IMR-90 (cell line): ENCODE measurements around the gene NPY1R. TPM values are rescaled to one million over a fixed set of nuclear protein-coding genes. Genes with fewer than 3 reads are reported as not detected.

Experiments used
- ATAC-seq: fragments of 200-7000 bp; cut with Tn5 transposase; 2 replicates; pipeline ENCODE4 v1.9.1; 2020; ENCODE audit warnings: low read depth, mild to moderate bottlenecking, moderate library complexity
- BruUV-seq: library from RNA; stranded (reverse); fragments of 400-500 nt; replicated peaks from 2 replicates; lab custom pipeline; 2021; lab: Mats Ljungman, UMichigan
- CTCF ChIA-PET: fragments of 300-600 bp; formaldehyde crosslinking; extraction: SDS; loops from one replicate; lab custom pipeline; 2021; ENCODE audit warnings: antibody characterized with exemption; lab: Yijun Ruan, JAX
- POLR2A ChIA-PET: fragments of 300-600 bp; sonication (Branson Sonifier 250); formaldehyde crosslinking; loops from one replicate; lab custom pipeline; 2022; ENCODE audit warnings: antibody characterized with exemption; ENCODE audit not compliant: unreplicated experiment; lab: Charles Lee
- DNase-seq: peaks from one replicate; pipeline ENCODE4 v3.0.0; 2013
- H2AFZ ChIP-seq: replicated peaks from 2 replicates; pipeline ENCODE3; 2013; ENCODE audit warnings: low read length, mild to moderate bottlenecking; ENCODE audit not compliant: poor library complexity
- H2AK5ac ChIP-seq: 2 replicates; pipeline ENCODE4 v1.6.1; 2013; ENCODE audit warnings: low read depth, low read length, inconsistent platforms
- H2AK9ac ChIP-seq: replicated peaks from 2 replicates; pipeline ENCODE3; 2013; ENCODE audit warnings: mild to moderate bottlenecking, low read depth, low read length, moderate library complexity; ENCODE audit not compliant: poor library complexity
- H2BK120ac ChIP-seq: 2 replicates; pipeline ENCODE4 v1.6.1; 2013; ENCODE audit warnings: low read depth, low read length, inconsistent platforms
- H2BK15ac ChIP-seq: 3 replicates; pipeline ENCODE4 v1.6.1; 2013; ENCODE audit warnings: low read depth, low read length, inconsistent platforms
- H2BK20ac ChIP-seq: 2 replicates; pipeline ENCODE4 v1.6.1; 2013; ENCODE audit warnings: low read depth, mild to moderate bottlenecking, inconsistent platforms, low read length, moderate library complexity
- H2BK5ac ChIP-seq: 2 replicates; pipeline ENCODE4 v1.6.1; 2013; ENCODE audit warnings: mild to moderate bottlenecking, low read depth, low read length, inconsistent platforms; ENCODE audit not compliant: poor library complexity, severe bottlenecking
- H3K14ac ChIP-seq: replicated peaks from 2 replicates; pipeline ENCODE4 v1.6.1; 2013; ENCODE audit warnings: low read depth, low read length, inconsistent platforms
- H3K18ac ChIP-seq: 2 replicates; pipeline ENCODE4 v1.6.1; 2013; ENCODE audit warnings: low read depth, low read length, control low read depth
- H3K23ac ChIP-seq: 2 replicates; pipeline ENCODE4 v1.6.1; 2013; ENCODE audit warnings: low read depth, low read length, inconsistent platforms
- H3K27ac ChIP-seq: 2 replicates; pipeline ENCODE4 v1.5.1; 2013; ENCODE audit warnings: mild to moderate bottlenecking, control low read depth, low read length; ENCODE audit not compliant: insufficient read depth
- H3K27me3 ChIP-seq: 2 replicates; pipeline ENCODE4 v1.6.1; 2013; ENCODE audit warnings: low read length; ENCODE audit not compliant: control insufficient read depth, insufficient read depth
- H3K36me3 ChIP-seq: 2 replicates; pipeline ENCODE4 v1.6.1; 2013; ENCODE audit warnings: low read length, mixed read lengths; ENCODE audit not compliant: control insufficient read depth, insufficient read depth
- H3K4ac ChIP-seq: 2 replicates; pipeline ENCODE4 v1.6.1; 2013; ENCODE audit warnings: low read depth, low read length, inconsistent platforms
- H3K4me1 ChIP-seq: 2 replicates; pipeline ENCODE4 v1.6.1; 2013; ENCODE audit warnings: low read length, mixed read lengths; ENCODE audit not compliant: control insufficient read depth, insufficient read depth
- H3K4me2 ChIP-seq: 2 replicates; pipeline ENCODE4 v1.6.1; 2013; ENCODE audit warnings: low read depth, mild to moderate bottlenecking, control low read depth, low read length, moderate library complexity
- H3K4me3 ChIP-seq: 2 replicates; pipeline ENCODE4 v1.5.1; 2013; ENCODE audit warnings: low read depth, mild to moderate bottlenecking, control low read depth, low read length, moderate library complexity; ENCODE audit not compliant: insufficient read depth
- H3K56ac ChIP-seq: 2 replicates; pipeline ENCODE4 v1.6.1; 2013; ENCODE audit warnings: low read length, inconsistent platforms; ENCODE audit not compliant: insufficient read depth; ENCODE audit errors: extremely low read depth
- H3K79me1 ChIP-seq, 2 experiments: 2 replicates each; pipeline ENCODE4 v1.6.1; 2013; ENCODE audit warnings: low read length in 2 of 2, inconsistent platforms in 1 of 2, low read depth in 1 of 2
- H3K9ac ChIP-seq: 2 replicates; pipeline ENCODE4 v1.6.1; 2013; ENCODE audit warnings: low read depth, low read length, control low read depth
- H3K9me1 ChIP-seq: 2 replicates; pipeline ENCODE4 v1.6.1; 2013; ENCODE audit warnings: low read length, inconsistent platforms; ENCODE audit not compliant: insufficient read depth
- H3K9me3 ChIP-seq: 2 replicates; pipeline ENCODE4 v1.6.1; 2013; ENCODE audit warnings: low read length; ENCODE audit not compliant: control insufficient read depth, insufficient read depth
- H4K20me1 ChIP-seq: 2 replicates; pipeline ENCODE4 v1.6.1; 2013; ENCODE audit warnings: low read length, inconsistent platforms; ENCODE audit not compliant: insufficient read depth
- H4K5ac ChIP-seq: 2 replicates; pipeline ENCODE4 v1.6.1; 2013; ENCODE audit warnings: mild to moderate bottlenecking, low read depth, low read length, control low read depth
- H4K8ac ChIP-seq, 2 experiments: 2 replicates each; pipeline ENCODE4 v1.6.1; 2013; ENCODE audit warnings: low read depth in 2 of 2, low read length in 2 of 2, control low read depth in 1 of 2, inconsistent platforms in 1 of 2
- H4K91ac ChIP-seq: 2 replicates; pipeline ENCODE4 v1.6.1; 2013; ENCODE audit warnings: low read depth, low read length, inconsistent platforms; ENCODE audit not compliant: insufficient read depth
- BHLHE40 ChIP-seq: fragments of 150-350 bp; IDR thresholded peaks from 2 replicates; pipeline ENCODE4 v1.6.1; 2016; ENCODE audit warnings: mild to moderate bottlenecking, low read depth, low read length
- CEBPB ChIP-seq: IDR thresholded peaks from 2 replicates; pipeline ENCODE4 v1.6.1; 2012; ENCODE audit warnings: low read depth, low read length, improper control_type of control experiment
- CHD1 ChIP-seq: IDR thresholded peaks from 2 replicates; pipeline ENCODE4 v1.6.1; 2012; ENCODE audit warnings: low read depth, low read length, improper control_type of control experiment
- FOS ChIP-seq: fragments of 150-350 bp; IDR thresholded peaks from 2 replicates; pipeline ENCODE4 v1.6.1; 2016; ENCODE audit warnings: low read depth, low read length
- MAFK ChIP-seq: IDR thresholded peaks from 2 replicates; pipeline ENCODE4 v1.6.1; 2012; ENCODE audit warnings: low read depth, low read length, improper control_type of control experiment
- MAZ ChIP-seq: IDR thresholded peaks from 2 replicates; pipeline ENCODE4 v1.6.1; 2012; ENCODE audit warnings: low read depth, mild to moderate bottlenecking, low read length, improper control_type of control experiment, moderate library complexity, borderline replicate concordance
- MXI1 ChIP-seq: IDR thresholded peaks from 2 replicates; pipeline ENCODE4 v1.6.1; 2012; ENCODE audit warnings: low read depth, mild to moderate bottlenecking, low read length, moderate library complexity, borderline replicate concordance
- NFE2L2 ChIP-seq: fragments of 150-350 bp; IDR thresholded peaks from 2 replicates; pipeline ENCODE4 v1.6.1; 2016; ENCODE audit warnings: low read depth, mild to moderate bottlenecking, low read length
- RAD21 ChIP-seq: IDR thresholded peaks from 2 replicates; pipeline ENCODE4 v1.6.1; 2012; ENCODE audit warnings: low read length, improper control_type of control experiment
- RCOR1 ChIP-seq: IDR thresholded peaks from 2 replicates; pipeline ENCODE4 v1.6.1; 2012; ENCODE audit warnings: mild to moderate bottlenecking, low read length, improper control_type of control experiment; ENCODE audit not compliant: insufficient replicate concordance
- RFX5 ChIP-seq: IDR thresholded peaks from 2 replicates; pipeline ENCODE4 v1.8.0; 2012; ENCODE audit warnings: low read depth, mild to moderate bottlenecking, low read length, moderate library complexity
- SMC3 ChIP-seq: fragments of 150-350 bp; IDR thresholded peaks from 2 replicates; pipeline ENCODE4 v1.6.1; 2016; ENCODE audit warnings: low read depth, mild to moderate bottlenecking, antibody characterized with exemption, low read length, moderate library complexity
- WGBS, 2 experiments: methylation state at CpG; one replicate each; pipeline versions ENCODE4 v1.1.5 to v1.1.7; 2013; ENCODE audit warnings: missing lambda C conversion rate in 2 of 2; ENCODE audit not compliant: insufficient read length in 1 of 2; ENCODE audit errors: extremely low coverage in 2 of 2; 5-methylcytosine and 5-hydroxymethylcytosine counted together
- dilution Hi-C: fragments of 300-500 bp; cut with HindIII; formaldehyde crosslinking; loops from one replicate; pipeline ENCODE4 v1.14.3; 2018; ENCODE audit warnings: low sequenced_read_pairs; ENCODE audit not compliant: unreplicated experiment
- in situ Hi-C: fragments of 300-500 bp; cut with MboI; formaldehyde crosslinking; loops from 3 replicates; pipeline ENCODE4 v1.14.3; 2019; ENCODE audit warnings: low sequenced_read_pairs, inconsistent platforms, mixed read lengths
- intact Hi-C: fragments of 100-400 bp; cut with micrococcal nuclease; formaldehyde crosslinking; loops from 2 replicates; pipeline ENCODE4 v1.10.0; 2022
- polyA plus RNA-seq, 3 experiments: library from polyadenylated mRNA; depleted of rRNA; stranded (reverse); fragments of >200 nt; gene quantifications; 2 replicates each; pipeline ENCODE4 v1.2.3, GENCODE V29; 2012; ENCODE audit warnings: low replicate concordance in 1 of 3
- total RNA-seq: library from RNA; depleted of rRNA; stranded (reverse); fragments of >200 nt; gene quantifications from 2 replicates; pipeline ENCODE4 v1.2.3, GENCODE V29; 2012
- TF ChIP-seq, protein P1 (sequence below): conservative IDR thresholded peaks from 2 replicates; pipeline ENCODE4 v1.5.1; 2012; ENCODE audit warnings: mild to moderate bottlenecking, low read depth, low read length, improper control_type of control experiment
- TF ChIP-seq, protein P2 (sequence below): fragments of 150-350 bp; IDR thresholded peaks from 2 replicates; pipeline ENCODE4 v1.6.1; 2017; ENCODE audit warnings: mild to moderate bottlenecking, antibody characterized with exemption, low read length, low read depth
- TF ChIP-seq, protein P3 (sequence below): fragments of 150-350 bp; IDR thresholded peaks from 2 replicates; pipeline ENCODE4 v1.6.1; 2016; ENCODE audit warnings: low read depth, mild to moderate bottlenecking, low read length, moderate library complexity, borderline replicate concordance

Gene NPY1R
- total and polyA plus RNA-seq, 2 of the 4 experiments (the other 2 are of a cell fraction): under 0.01 TPM; not detected in 1

DNA sequence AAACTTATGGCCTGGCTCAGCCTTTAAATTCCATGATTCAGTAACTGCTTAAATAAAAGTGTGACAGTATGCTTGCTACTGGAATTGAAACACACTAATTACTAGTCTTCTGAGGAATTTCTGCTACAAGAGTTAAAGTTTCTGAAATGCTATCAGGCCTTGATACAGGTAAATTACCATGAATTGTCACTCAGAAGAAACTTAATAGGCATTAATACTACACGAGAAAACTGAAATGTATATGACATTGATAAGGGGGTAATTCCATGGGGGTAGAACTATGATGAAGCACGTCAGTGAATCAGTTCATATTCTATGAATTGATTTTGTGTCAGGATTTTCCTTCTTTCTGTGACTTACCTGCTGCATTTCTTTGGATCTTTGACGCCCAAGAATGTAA lies 3.0 kb upstream of the NPY1R start:
- H2AK9ac ChIP-seq: no peak overlapping the region
- in situ Hi-C loops (loop anchor here (10.0 kb wide), 1 partner anchor 841 kb away; no protein-coding TSS in a partner anchor), dilution Hi-C loops (no loop called here), intact Hi-C loops (no loop called here)
- ChIA-PET POLR2A (no interaction called here), CTCF (no interaction called here)
- TF ChIP-seq, protein P1, sequence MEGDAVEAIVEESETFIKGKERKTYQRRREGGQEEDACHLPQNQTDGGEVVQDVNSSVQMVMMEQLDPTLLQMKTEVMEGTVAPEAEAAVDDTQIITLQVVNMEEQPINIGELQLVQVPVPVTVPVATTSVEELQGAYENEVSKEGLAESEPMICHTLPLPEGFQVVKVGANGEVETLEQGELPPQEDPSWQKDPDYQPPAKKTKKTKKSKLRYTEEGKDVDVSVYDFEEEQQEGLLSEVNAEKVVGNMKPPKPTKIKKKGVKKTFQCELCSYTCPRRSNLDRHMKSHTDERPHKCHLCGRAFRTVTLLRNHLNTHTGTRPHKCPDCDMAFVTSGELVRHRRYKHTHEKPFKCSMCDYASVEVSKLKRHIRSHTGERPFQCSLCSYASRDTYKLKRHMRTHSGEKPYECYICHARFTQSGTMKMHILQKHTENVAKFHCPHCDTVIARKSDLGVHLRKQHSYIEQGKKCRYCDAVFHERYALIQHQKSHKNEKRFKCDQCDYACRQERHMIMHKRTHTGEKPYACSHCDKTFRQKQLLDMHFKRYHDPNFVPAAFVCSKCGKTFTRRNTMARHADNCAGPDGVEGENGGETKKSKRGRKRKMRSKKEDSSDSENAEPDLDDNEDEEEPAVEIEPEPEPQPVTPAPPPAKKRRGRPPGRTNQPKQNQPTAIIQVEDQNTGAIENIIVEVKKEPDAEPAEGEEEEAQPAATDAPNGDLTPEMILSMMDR: no peak
- TF ChIP-seq RFX5 (no peak), NFE2L2 (no peak), BHLHE40 (no peak), FOS (no peak), MXI1 (no peak), CEBPB (no peak), CHD1 (no peak), SMC3 (no peak), RAD21 (no peak), MAFK (no peak), RCOR1 (no peak), MAZ (no peak)
- TF ChIP-seq, protein P2, sequence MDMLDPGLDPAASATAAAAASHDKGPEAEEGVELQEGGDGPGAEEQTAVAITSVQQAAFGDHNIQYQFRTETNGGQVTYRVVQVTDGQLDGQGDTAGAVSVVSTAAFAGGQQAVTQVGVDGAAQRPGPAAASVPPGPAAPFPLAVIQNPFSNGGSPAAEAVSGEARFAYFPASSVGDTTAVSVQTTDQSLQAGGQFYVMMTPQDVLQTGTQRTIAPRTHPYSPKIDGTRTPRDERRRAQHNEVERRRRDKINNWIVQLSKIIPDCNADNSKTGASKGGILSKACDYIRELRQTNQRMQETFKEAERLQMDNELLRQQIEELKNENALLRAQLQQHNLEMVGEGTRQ: no peak
- TF ChIP-seq, protein P3, sequence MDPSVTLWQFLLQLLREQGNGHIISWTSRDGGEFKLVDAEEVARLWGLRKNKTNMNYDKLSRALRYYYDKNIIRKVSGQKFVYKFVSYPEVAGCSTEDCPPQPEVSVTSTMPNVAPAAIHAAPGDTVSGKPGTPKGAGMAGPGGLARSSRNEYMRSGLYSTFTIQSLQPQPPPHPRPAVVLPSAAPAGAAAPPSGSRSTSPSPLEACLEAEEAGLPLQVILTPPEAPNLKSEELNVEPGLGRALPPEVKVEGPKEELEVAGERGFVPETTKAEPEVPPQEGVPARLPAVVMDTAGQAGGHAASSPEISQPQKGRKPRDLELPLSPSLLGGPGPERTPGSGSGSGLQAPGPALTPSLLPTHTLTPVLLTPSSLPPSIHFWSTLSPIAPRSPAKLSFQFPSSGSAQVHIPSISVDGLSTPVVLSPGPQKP: no peak
- no peaks in the 10 kb centered on the region for H4K20me1 ChIP-seq
- H2BK15ac ChIP-seq: no peak overlapping the region
- ATAC-seq (no peak), DNase-seq (no peak)
- no peak overlapping the region for H4K91ac ChIP-seq
- H3K9me1 ChIP-seq: no peaks in the 10 kb centered on the region
- no peaks in the 10 kb centered on the region for H3K36me3 ChIP-seq
- no peak overlapping the region for H2BK5ac ChIP-seq
- H3K56ac ChIP-seq: no peak overlapping the region
- H3K9ac ChIP-seq: no peak overlapping the region
- no peak overlapping the region for H3K23ac ChIP-seq
- H3K4me1 ChIP-seq: no peaks in the 10 kb centered on the region
- H2BK20ac ChIP-seq: no peak overlapping the region
- no TSS peak for BruUV-seq
- no peak overlapping the region for H3K18ac ChIP-seq
- no peaks in the 10 kb centered on the region for H3K9me3 ChIP-seq
- no peak overlapping the region for H4K5ac ChIP-seq
- WGBS, 2 experiments: no CpG with 5 or more reads among the region's 3 CpGs
- no peak overlapping the region for H2AFZ ChIP-seq
- no peak overlapping the region for H3K14ac ChIP-seq
- peaks cover 19% of the 10 kb centered on the region for H3K27me3 ChIP-seq
- H2BK120ac ChIP-seq: no peak overlapping the region
- no peak overlapping the region for H3K4ac ChIP-seq
- H3K27ac ChIP-seq: no peak overlapping the region
- H2AK5ac ChIP-seq: no peak overlapping the region
- no peak overlapping the region for H3K4me2 ChIP-seq
- no peaks in the 10 kb centered on the region for H3K79me1 ChIP-seq
- H4K8ac ChIP-seq: no peak overlapping the region
- H3K4me3 ChIP-seq: no peak overlapping the region
